ENCODE results near the gene TLE4. TPM values are rescaled to one million over a fixed set of nuclear protein-coding genes. Genes with fewer than 3 reads are reported as not detected.
A peak's percentile ranks its signal among the peaks of the same experiment; 100 is the strongest.

TLE4 gene
- total and polyA plus RNA-seq, 8 donors: 21.6 to 38.3 (median 33.8) TPM

DNA sequence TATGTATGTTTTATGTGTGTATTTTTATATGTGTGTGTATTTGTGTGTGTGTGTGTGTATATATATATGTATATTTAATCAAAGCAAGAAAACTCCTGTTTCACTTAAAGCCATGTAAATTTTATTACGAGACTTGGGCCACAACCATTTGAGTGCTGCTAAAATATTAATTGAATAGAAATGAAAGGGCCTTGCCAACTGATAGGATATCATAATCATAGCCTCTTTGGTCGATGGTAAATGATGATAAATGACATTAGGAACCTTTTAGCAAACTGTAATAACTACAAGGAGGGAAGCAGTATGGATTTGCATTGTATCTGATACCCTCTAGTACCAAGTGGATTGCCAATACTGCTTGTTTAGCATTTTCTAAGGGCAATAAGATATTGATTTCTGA lies 7.9 kb downstream of the TLE4 start:
- intact Hi-C loops (cut with DNase I): no loop called here
- no peak for DNase-seq
- H3K9me3 ChIP-seq: no peaks in the 10 kb centered on the region
- no peaks in the 10 kb centered on the region for H3K27me3 ChIP-seq
- H3K4me1 ChIP-seq: peaks cover 10 to 96% of the 10 kb centered on the region in 2 donors
- H3K36me3 ChIP-seq: no peaks in the 10 kb centered on the region
- no peak overlapping the region for H3K4me3 ChIP-seq
- no peak for ATAC-seq
- no peak overlapping the region for H3K27ac ChIP-seq
- TF ChIP-seq, protein P1, sequence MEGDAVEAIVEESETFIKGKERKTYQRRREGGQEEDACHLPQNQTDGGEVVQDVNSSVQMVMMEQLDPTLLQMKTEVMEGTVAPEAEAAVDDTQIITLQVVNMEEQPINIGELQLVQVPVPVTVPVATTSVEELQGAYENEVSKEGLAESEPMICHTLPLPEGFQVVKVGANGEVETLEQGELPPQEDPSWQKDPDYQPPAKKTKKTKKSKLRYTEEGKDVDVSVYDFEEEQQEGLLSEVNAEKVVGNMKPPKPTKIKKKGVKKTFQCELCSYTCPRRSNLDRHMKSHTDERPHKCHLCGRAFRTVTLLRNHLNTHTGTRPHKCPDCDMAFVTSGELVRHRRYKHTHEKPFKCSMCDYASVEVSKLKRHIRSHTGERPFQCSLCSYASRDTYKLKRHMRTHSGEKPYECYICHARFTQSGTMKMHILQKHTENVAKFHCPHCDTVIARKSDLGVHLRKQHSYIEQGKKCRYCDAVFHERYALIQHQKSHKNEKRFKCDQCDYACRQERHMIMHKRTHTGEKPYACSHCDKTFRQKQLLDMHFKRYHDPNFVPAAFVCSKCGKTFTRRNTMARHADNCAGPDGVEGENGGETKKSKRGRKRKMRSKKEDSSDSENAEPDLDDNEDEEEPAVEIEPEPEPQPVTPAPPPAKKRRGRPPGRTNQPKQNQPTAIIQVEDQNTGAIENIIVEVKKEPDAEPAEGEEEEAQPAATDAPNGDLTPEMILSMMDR (IDR thresholded peaks at IDR 0.05): no peak

DNA sequence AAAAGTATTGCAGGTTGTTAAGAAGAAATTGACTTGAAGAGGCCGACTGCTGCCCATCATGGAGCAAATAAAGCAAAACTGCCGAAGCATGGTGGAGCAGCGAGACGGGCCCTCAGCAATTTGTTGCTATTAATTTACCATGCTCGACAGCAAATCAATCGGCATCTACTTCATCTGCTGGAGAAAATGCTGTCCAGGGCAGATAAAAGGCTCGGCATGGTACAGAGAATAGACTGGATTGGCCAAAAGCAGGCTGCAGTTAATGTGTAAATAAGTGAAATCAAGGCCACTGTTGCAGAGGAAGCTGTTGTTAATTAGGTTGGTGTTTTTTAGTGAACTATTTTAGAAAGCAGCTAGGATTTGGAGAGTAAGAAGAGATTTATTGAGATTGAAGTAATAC lies 8.3 kb downstream of the TLE4 start:
- TF ChIP-seq, protein P1 (IDR thresholded peaks at IDR 0.05): no peak
- no peak overlapping the region for H3K27ac ChIP-seq
- DNase-seq (no peak), ATAC-seq (no peak)
- H3K36me3 ChIP-seq: no peaks in the 10 kb centered on the region
- intact Hi-C loops (cut with DNase I): no loop called here
- peaks cover 7 to 96% of the 10 kb centered on the region in 2 donors for H3K4me1 ChIP-seq
- H3K27me3 ChIP-seq: no peaks in the 10 kb centered on the region
- H3K9me3 ChIP-seq: no peaks in the 10 kb centered on the region
- no peak overlapping the region for H3K4me3 ChIP-seq

DNA sequence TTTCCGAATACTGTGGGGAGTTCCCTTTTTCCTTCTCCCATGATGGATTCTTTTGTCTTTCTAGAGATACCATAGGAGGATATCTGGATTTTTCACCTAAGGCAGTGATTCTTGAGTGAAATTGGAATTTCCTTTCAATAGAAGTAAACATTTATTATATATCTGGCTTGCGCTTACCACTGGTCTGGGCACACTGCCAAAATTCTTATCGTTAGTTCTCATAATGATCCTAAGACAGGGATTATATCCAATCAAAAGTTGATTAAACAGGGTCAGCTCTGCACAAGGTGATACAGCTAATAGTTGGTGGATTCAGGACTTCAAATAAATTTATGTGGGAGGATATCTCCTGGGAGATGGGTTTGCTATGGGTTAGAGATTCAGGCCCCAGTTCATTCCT lies 9.6 kb downstream of the TLE4 start:
- Histone ChIP-seq H3K4me3 (no peak overlapping the region), H3K27ac (no peak overlapping the region), H3K27me3 (no peaks in the 10 kb centered on the region), H3K36me3 (no peaks in the 10 kb centered on the region), H3K4me1 (peaks cover 0 to 85% of the 10 kb centered on the region in 2 donors), H3K9me3 (no peaks in the 10 kb centered on the region)
- TF ChIP-seq, protein P1 (IDR thresholded peaks at IDR 0.05): no peak
- ATAC-seq: no peak
- no peak for DNase-seq
- intact Hi-C loops (cut with DNase I): no loop called here

DNA sequence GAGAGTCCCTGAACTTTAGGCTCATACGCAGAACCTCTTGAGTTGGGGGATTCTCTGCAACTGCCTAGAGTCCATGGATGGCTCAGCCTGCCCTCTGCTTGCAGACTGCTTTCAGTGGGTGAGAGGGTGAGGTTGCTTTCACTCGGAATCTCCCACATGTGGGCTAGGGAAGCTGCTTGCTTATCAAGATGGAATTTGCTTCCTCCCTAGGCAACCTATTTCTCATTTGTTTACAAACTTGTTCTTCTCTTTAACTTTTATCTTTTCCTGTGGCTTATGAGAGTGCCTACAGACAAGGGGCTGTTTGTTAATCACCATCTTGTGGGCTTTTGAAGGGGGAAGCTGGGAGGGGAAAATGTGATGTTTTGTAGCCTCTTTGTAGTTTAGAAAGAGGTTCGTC lies 10.0 kb downstream of the TLE4 start:
- Histone ChIP-seq H3K9me3 (no peaks in the 10 kb centered on the region), H3K27ac (no peak overlapping the region), H3K36me3 (no peaks in the 10 kb centered on the region), H3K27me3 (no peaks in the 10 kb centered on the region), H3K4me1 (peaks cover 0 to 81% of the 10 kb centered on the region in 2 donors), H3K4me3 (no peak overlapping the region)
- ATAC-seq (peak; percentile 44), DNase-seq (no peak)
- intact Hi-C loops (cut with DNase I): no loop called here
- TF ChIP-seq, protein P1 (IDR thresholded peaks at IDR 0.05): no peak

DNA sequence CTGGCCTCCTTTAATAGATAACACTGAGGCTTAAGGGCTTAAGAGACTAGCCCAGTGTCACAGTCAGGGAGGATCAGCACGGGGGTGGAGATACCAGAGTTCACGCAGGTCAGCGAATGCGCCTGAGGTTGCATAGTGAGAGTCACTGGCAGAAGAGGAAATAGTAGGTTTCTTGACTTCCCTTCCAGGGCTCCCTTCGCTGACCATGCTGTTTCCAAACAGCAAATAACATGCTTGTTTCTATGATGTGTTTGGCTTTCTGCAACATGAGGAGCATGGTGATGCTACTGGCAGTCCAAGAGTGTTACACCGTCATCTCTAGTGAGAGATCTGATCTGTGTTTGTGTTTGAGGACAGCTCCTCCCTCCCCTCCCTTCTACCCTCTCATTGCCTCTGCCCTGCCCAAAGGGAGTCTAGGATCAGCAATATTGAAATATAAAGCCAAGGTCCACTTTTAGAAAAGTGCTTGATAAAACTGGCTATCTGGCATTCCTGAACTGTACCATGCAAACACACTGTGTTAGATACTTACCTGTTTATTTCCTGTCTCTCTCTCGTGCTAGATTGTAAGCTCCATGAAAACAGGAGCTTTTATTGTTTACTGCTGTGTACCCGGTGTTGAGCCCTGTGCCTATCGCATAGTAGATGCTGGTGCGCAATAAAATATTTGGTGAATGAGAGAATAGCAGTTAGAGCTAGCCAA lies 12.3 kb downstream of the TLE4 start:
- intact Hi-C loops (cut with DNase I): no loop called here
- TF ChIP-seq, protein P1 (IDR thresholded peaks at IDR 0.05): no peak
- no peaks in the 10 kb centered on the region for H3K27me3 ChIP-seq
- no peaks in the 10 kb centered on the region for H3K36me3 ChIP-seq
- ATAC-seq: peak; percentile 92
- no peaks in the 10 kb centered on the region for H3K9me3 ChIP-seq
- H3K27ac ChIP-seq: peak overlapping the region in 1 of 2 donors; percentile 80
- peak in 2 of 4 donors; percentile 81 to 85 for DNase-seq
- no peak overlapping the region for H3K4me3 ChIP-seq
- H3K4me1 ChIP-seq: peaks cover 0 to 59% of the 10 kb centered on the region in 2 donors
